Fibroblast of skin of back (primary cell): ENCODE data around the gene TMEM120B.

Source experiments
- DNase-seq: peaks from one replicate; pipeline ENCODE4 v3.0.0-alpha.2; 2013

The TMEM120B gene

GRCh38 chr12:121805171-121806008, 92.8 kb downstream of the TMEM120B start:
- DNase-seq: peak; percentile 46

- DNase-seq: no peak
Measured at GRCh38 chr12:121806009-121806545, 93.5 kb downstream of the TMEM120B start.

- DNase-seq: peak; percentile 40
Measured at GRCh38 chr12:121806546-121807423, 94.2 kb downstream of the TMEM120B start.

- no peak for DNase-seq
Measured at GRCh38 chr12:121807642-121808347, 95.2 kb downstream of the TMEM120B start.

- DNase-seq: no peak
Measured at GRCh38 chr12:121808623-121809022, 96.1 kb downstream of the TMEM120B start.

GRCh38 chr12:121809712-121810116, 97.2 kb downstream of the TMEM120B start:
- DNase-seq: no peak

- no peak for DNase-seq
Measured at GRCh38 chr12:121810234-121810817, 97.8 kb downstream of the TMEM120B start.

- no peak for DNase-seq
Measured at GRCh38 chr12:121810833-121811433, 98.4 kb downstream of the TMEM120B start.

GRCh38 chr12:121811434-121812319, 99.1 kb downstream of the TMEM120B start:
- DNase-seq: peak; percentile 56

- DNase-seq: peak; percentile 63
Measured at GRCh38 chr12:121812320-121812871, 99.8 kb downstream of the TMEM120B start.

- DNase-seq: no peak
Measured at GRCh38 chr12:121812921-121813896, 100.7 kb downstream of the TMEM120B start.

GRCh38 chr12:121813951-121814350, 101.4 kb downstream of the TMEM120B start:
- DNase-seq: no peak

- no peak for DNase-seq
Measured at GRCh38 chr12:121814429-121815119, 102.0 kb downstream of the TMEM120B start.

- no peak for DNase-seq
Measured at GRCh38 chr12:121815263-121815662, 102.7 kb downstream of the TMEM120B start.

- DNase-seq: no peak
Measured at GRCh38 chr12:121816925-121817647, 104.5 kb downstream of the TMEM120B start.

- no peak for DNase-seq
Measured at GRCh38 chr12:121817648-121818043, 105.1 kb downstream of the TMEM120B start.

GRCh38 chr12:121819212-121819949, 106.8 kb downstream of the TMEM120B start:
- DNase-seq: no peak
